ENCODE data around the gene ATOX1.
"Not testable (repeated sequence)": the region's sequence is repeated elsewhere in the genome, so short reads cannot be mapped to it uniquely, and the experiment has no call there.

ATOX1 gene

GRCh38 chr5:151738125-151738848 is 20.1 kb downstream of the ATOX1 start:
- FAIRE-seq (no peak), DNase-seq (ENCODE audit: insufficient read length, low spot score) (no peak)
- no peak for TF ChIP-seq POLR2A (IDR thresholded peaks at IDR 0.05; ENCODE audit: low read depth, low read length)
- no peak for TF ChIP-seq POU2F2 (IDR thresholded peaks at IDR 0.05; ENCODE audit: low read depth, low read length)
- TF ChIP-seq SPI1 (IDR thresholded peaks at IDR 0.05; ENCODE audit: low read depth, low read length) = no peak
- TF ChIP-seq POLR2AphosphoS5 (IDR thresholded peaks at IDR 0.05; ENCODE audit: low read depth, low read length) = no peak
- TF ChIP-seq TAF1 (IDR thresholded peaks at IDR 0.05; ENCODE audit: low read depth, low read length) = no peak
- no peak for TF ChIP-seq PAX5 (IDR thresholded peaks at IDR 0.05; ENCODE audit: insufficient read depth, low read length, severe bottlenecking)

GRCh38 chr5:151737431-151737830 is 21.0 kb downstream of the ATOX1 start:
- no peak for TF ChIP-seq POLR2AphosphoS5 (IDR thresholded peaks at IDR 0.05; ENCODE audit: low read depth, low read length)
- no peak for TF ChIP-seq POLR2A (IDR thresholded peaks at IDR 0.05; ENCODE audit: low read depth, low read length)
- no peak for TF ChIP-seq SPI1 (IDR thresholded peaks at IDR 0.05; ENCODE audit: low read depth, low read length)
- no peak for TF ChIP-seq TAF1 (IDR thresholded peaks at IDR 0.05; ENCODE audit: low read depth, low read length)
- no peak for TF ChIP-seq POU2F2 (IDR thresholded peaks at IDR 0.05; ENCODE audit: low read depth, low read length)
- no peak for TF ChIP-seq PAX5 (IDR thresholded peaks at IDR 0.05; ENCODE audit: insufficient read depth, low read length, severe bottlenecking)
- no peak for DNase-seq (ENCODE audit: insufficient read length, low spot score)
- no peak for FAIRE-seq

GRCh38 chr5:151735646-151736045 is 22.8 kb downstream of the ATOX1 start:
- DNase-seq (ENCODE audit: insufficient read length, low spot score) (no peak), FAIRE-seq (no peak)
- no peak for TF ChIP-seq PAX5 (IDR thresholded peaks at IDR 0.05; ENCODE audit: insufficient read depth, low read length, severe bottlenecking)
- TF ChIP-seq TAF1 (IDR thresholded peaks at IDR 0.05; ENCODE audit: low read depth, low read length) = no peak
- TF ChIP-seq POU2F2 (IDR thresholded peaks at IDR 0.05; ENCODE audit: low read depth, low read length) = no peak
- no peak for TF ChIP-seq POLR2AphosphoS5 (IDR thresholded peaks at IDR 0.05; ENCODE audit: low read depth, low read length)
- TF ChIP-seq POLR2A (IDR thresholded peaks at IDR 0.05; ENCODE audit: low read depth, low read length) = no peak
- TF ChIP-seq SPI1 (IDR thresholded peaks at IDR 0.05; ENCODE audit: low read depth, low read length) = no peak

- FAIRE-seq (no peak), DNase-seq (ENCODE audit: insufficient read length, low spot score) (no peak)
- no peak for TF ChIP-seq TAF1 (IDR thresholded peaks at IDR 0.05; ENCODE audit: low read depth, low read length)
- no peak for TF ChIP-seq SPI1 (IDR thresholded peaks at IDR 0.05; ENCODE audit: low read depth, low read length)
- no peak for TF ChIP-seq POU2F2 (IDR thresholded peaks at IDR 0.05; ENCODE audit: low read depth, low read length)
- no peak for TF ChIP-seq PAX5 (IDR thresholded peaks at IDR 0.05; ENCODE audit: insufficient read depth, low read length, severe bottlenecking)
- no peak for TF ChIP-seq POLR2AphosphoS5 (IDR thresholded peaks at IDR 0.05; ENCODE audit: low read depth, low read length)
Measured at GRCh38 chr5:151734064-151734408, 24.4 kb downstream of the ATOX1 start.

DNA sequence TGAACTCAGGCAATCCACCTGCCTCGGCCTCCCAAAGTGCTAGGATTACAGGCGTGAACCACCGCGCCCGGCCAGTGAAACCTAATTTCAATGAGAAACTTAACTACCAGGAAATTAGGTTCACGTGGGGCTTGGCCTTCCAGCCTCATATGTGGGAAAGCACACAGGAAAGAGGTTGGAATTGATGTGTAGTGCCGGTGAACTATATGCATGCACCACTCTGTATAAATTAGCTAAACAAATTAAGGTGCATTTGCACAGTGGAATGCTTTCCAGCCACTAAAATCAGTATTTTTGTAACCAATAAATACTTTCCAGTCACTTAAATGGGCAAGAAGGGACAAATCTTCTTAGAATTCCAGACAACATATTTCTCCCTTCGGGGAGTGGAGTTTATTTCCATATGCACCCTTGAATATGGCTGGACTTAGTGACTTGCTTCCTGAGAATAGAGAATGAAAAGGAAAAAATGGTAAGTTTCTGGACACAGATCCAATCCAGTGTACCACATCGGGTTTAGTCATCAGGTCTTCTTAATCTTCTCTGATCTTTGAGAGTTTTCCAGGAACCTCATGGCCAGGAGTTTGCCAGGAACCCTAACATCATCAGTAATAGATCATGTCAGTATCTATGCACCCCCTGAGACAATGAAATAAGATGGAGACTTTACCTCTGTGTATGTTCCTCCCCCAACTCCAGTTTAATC is 24.9 kb downstream of the ATOX1 start:
- TF ChIP-seq SPI1 (IDR thresholded peaks at IDR 0.05; ENCODE audit: low read depth, low read length) (no peak), TAF1 (IDR thresholded peaks at IDR 0.05; ENCODE audit: low read depth, low read length) (no peak), POU2F2 (IDR thresholded peaks at IDR 0.05; ENCODE audit: low read depth, low read length) (no peak), POLR2AphosphoS5 (IDR thresholded peaks at IDR 0.05; ENCODE audit: low read depth, low read length) (no peak), PAX5 (IDR thresholded peaks at IDR 0.05; ENCODE audit: insufficient read depth, low read length, severe bottlenecking) (no peak), POLR2A (IDR thresholded peaks at IDR 0.05; ENCODE audit: low read depth, low read length) (no peak)
- FAIRE-seq (no peak), DNase-seq (ENCODE audit: insufficient read length, low spot score) (no peak)

GRCh38 chr5:151730381-151730780 is 28.1 kb downstream of the ATOX1 start:
- no peak for FAIRE-seq
- TF ChIP-seq PAX5 (IDR thresholded peaks at IDR 0.05; ENCODE audit: insufficient read depth, low read length, severe bottlenecking) (no peak), POU2F2 (IDR thresholded peaks at IDR 0.05; ENCODE audit: low read depth, low read length) (no peak), SPI1 (IDR thresholded peaks at IDR 0.05; ENCODE audit: low read depth, low read length) (no peak), POLR2AphosphoS5 (IDR thresholded peaks at IDR 0.05; ENCODE audit: low read depth, low read length) (no peak), POLR2A (IDR thresholded peaks at IDR 0.05; ENCODE audit: low read depth, low read length) (no peak), TAF1 (IDR thresholded peaks at IDR 0.05; ENCODE audit: low read depth, low read length) (no peak)
- DNase-seq (ENCODE audit: insufficient read length, low spot score) = no peak

DNA sequence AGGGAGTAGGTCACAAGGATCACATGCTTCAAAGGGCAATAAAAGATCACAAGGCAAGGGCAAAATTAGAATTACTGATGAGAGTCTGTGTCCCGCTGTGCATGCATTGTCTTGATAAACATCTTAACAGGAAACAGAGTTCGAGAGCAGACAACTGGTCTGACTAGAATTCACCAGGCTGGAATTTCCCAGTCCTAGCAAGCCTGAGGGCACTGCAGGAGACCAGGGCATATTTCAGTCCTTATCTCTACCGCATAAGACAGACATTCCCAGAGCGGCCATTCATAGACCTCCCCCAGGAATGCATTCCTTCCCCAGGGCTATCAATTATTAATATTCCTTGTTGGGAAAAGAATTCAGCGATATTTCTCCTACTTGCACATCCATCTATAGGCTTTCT is 28.8 kb downstream of the ATOX1 start:
- not testable (repeated sequence) for FAIRE-seq; DNase-seq (ENCODE audit: insufficient read length, low spot score)

DNA sequence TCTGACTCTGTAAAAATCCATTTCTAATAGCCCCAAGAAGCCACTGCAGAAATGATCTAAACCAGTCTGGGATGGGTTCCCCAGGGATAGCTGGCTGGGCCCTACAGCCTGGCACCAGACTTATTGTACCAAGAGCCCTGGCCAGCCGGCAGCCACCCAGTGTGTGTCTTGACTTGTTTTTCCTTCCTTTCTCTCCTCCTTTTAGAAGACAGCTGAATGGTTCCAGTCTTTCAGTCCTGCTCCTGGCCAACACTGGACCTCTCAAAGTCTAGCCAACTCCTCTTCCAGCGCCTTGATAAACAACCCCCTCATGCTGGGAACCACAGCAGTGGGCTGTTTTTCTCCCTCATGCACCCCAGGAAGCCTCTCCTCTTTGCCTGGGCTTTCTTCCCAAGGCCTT is 34.1 kb downstream of the ATOX1 start:
- FAIRE-seq = no peak
- no peak for DNase-seq (ENCODE audit: insufficient read length, low spot score)
- TF ChIP-seq SPI1 (IDR thresholded peaks at IDR 0.05; ENCODE audit: low read depth, low read length) = no peak
- no peak for TF ChIP-seq PAX5 (IDR thresholded peaks at IDR 0.05; ENCODE audit: insufficient read depth, low read length, severe bottlenecking)
- TF ChIP-seq POLR2AphosphoS5 (IDR thresholded peaks at IDR 0.05; ENCODE audit: low read depth, low read length) = no peak
- no peak for TF ChIP-seq TAF1 (IDR thresholded peaks at IDR 0.05; ENCODE audit: low read depth, low read length)
- TF ChIP-seq POU2F2 (IDR thresholded peaks at IDR 0.05; ENCODE audit: low read depth, low read length) = no peak
- no peak for TF ChIP-seq POLR2A (IDR thresholded peaks at IDR 0.05; ENCODE audit: low read depth, low read length)

GRCh38 chr5:151722546-151722945 is 35.9 kb downstream of the ATOX1 start:
- no peak for FAIRE-seq
- DNase-seq (ENCODE audit: insufficient read length, low spot score) = no peak
- no peak for TF ChIP-seq PAX5 (IDR thresholded peaks at IDR 0.05; ENCODE audit: insufficient read depth, low read length, severe bottlenecking)
- no peak for TF ChIP-seq POLR2A (IDR thresholded peaks at IDR 0.05; ENCODE audit: low read depth, low read length)
- TF ChIP-seq POLR2AphosphoS5 (IDR thresholded peaks at IDR 0.05; ENCODE audit: low read depth, low read length) = no peak
- TF ChIP-seq POU2F2 (IDR thresholded peaks at IDR 0.05; ENCODE audit: low read depth, low read length) = no peak
- no peak for TF ChIP-seq TAF1 (IDR thresholded peaks at IDR 0.05; ENCODE audit: low read depth, low read length)
- TF ChIP-seq SPI1 (IDR thresholded peaks at IDR 0.05; ENCODE audit: low read depth, low read length) = no peak
